MM.1S (cell line): ENCODE data around the gene MRPL20.
"Not testable (repeated sequence)": the region's sequence is repeated elsewhere in the genome, so short reads cannot be mapped to it uniquely, and the experiment has no call there.

Experiments used
- DNase-seq: peaks from one replicate; pipeline ENCODE4 v3.0.0-alpha.2; 2015
- H2AFZ ChIP-seq: fragments of 300-600 bp; sonication (generic); 2 replicates; pipeline ENCODE4 v1.6.0; 2016; ENCODE audit warnings: antibody characterized with exemption, low read length
- H3F3A ChIP-seq: fragments of 300-600 bp; sonication (generic); 2 replicates; pipeline ENCODE4 v1.6.1; 2016; ENCODE audit warnings: mild to moderate bottlenecking, antibody characterized with exemption, low read length, moderate library complexity, mixed read lengths; ENCODE audit not compliant: insufficient read depth
- H3K27ac ChIP-seq: fragments of 300-600 bp; sonication (generic); 2 replicates; pipeline ENCODE4 v1.5.1; 2016; ENCODE audit warnings: mild to moderate bottlenecking, low read length
- H3K27me3 ChIP-seq: fragments of 300-600 bp; sonication (generic); replicated peaks from 2 replicates; pipeline ENCODE4 v1.6.0; 2016; ENCODE audit warnings: low read length; ENCODE audit not compliant: insufficient read depth
- H3K36me3 ChIP-seq: fragments of 300-600 bp; sonication (generic); replicated peaks from 2 replicates; pipeline ENCODE4 v1.6.1; 2016; ENCODE audit warnings: mild to moderate bottlenecking, low read length, mixed read lengths; ENCODE audit not compliant: insufficient read depth
- H3K4me1 ChIP-seq: fragments of 300-600 bp; sonication (generic); 2 replicates; pipeline ENCODE4 v1.6.1; 2016; ENCODE audit warnings: low read length, mixed read lengths
- H3K4me2 ChIP-seq: fragments of 300-600 bp; sonication (generic); 2 replicates; pipeline ENCODE4 v1.6.0; 2016; ENCODE audit warnings: low read depth, low read length
- H3K4me3 ChIP-seq: fragments of 300-600 bp; sonication (generic); 2 replicates; pipeline ENCODE4 v1.5.1; 2016; ENCODE audit warnings: low read length, mixed read lengths
- H3K79me2 ChIP-seq: fragments of 300-600 bp; sonication (generic); 2 replicates; pipeline ENCODE4 v1.6.1; 2016; ENCODE audit warnings: mixed run types, low read length, mixed read lengths
- H3K9ac ChIP-seq: fragments of 300-600 bp; sonication (generic); 2 replicates; pipeline ENCODE4 v1.6.1; 2016; ENCODE audit warnings: low read length, mixed read lengths
- H3K9me2 ChIP-seq: fragments of 300-600 bp; sonication (generic); replicated peaks from 2 replicates; pipeline ENCODE4 v1.6.1; 2016; ENCODE audit warnings: mild to moderate bottlenecking, low read length, mixed read lengths; ENCODE audit not compliant: insufficient read depth
- H3K9me3 ChIP-seq: fragments of 300-600 bp; sonication (generic); replicated peaks from 2 replicates; pipeline ENCODE4 v1.6.1; 2016; ENCODE audit warnings: mild to moderate bottlenecking, low read length, mixed read lengths; ENCODE audit not compliant: insufficient read depth
- H4K20me1 ChIP-seq: fragments of 300-600 bp; sonication (generic); 2 replicates; pipeline ENCODE4 v1.6.1; 2016; ENCODE audit warnings: mild to moderate bottlenecking, low read length, moderate library complexity, mixed read lengths; ENCODE audit not compliant: insufficient read depth
- EZH2 ChIP-seq: fragments of 300-600 bp; sonication (generic); optimal IDR thresholded peaks from 2 replicates; pipeline ENCODE3; 2017; ENCODE audit warnings: low read depth, mild to moderate bottlenecking, antibody characterized with exemption, low read length, mixed read lengths
- EZH2phosphoT487 ChIP-seq: fragments of 300-600 bp; sonication (generic); IDR thresholded peaks from 2 replicates; pipeline ENCODE4 v1.6.1; 2018; ENCODE audit warnings: antibody characterized with exemption, low read length
- TF ChIP-seq, protein P1 (sequence below): fragments of 300-600 bp; sonication (generic); IDR thresholded peaks from 2 replicates; pipeline ENCODE4 v1.5.1; 2016; ENCODE audit warnings: antibody characterized with exemption, low read length, mixed read lengths

The MRPL20 gene

DNA sequence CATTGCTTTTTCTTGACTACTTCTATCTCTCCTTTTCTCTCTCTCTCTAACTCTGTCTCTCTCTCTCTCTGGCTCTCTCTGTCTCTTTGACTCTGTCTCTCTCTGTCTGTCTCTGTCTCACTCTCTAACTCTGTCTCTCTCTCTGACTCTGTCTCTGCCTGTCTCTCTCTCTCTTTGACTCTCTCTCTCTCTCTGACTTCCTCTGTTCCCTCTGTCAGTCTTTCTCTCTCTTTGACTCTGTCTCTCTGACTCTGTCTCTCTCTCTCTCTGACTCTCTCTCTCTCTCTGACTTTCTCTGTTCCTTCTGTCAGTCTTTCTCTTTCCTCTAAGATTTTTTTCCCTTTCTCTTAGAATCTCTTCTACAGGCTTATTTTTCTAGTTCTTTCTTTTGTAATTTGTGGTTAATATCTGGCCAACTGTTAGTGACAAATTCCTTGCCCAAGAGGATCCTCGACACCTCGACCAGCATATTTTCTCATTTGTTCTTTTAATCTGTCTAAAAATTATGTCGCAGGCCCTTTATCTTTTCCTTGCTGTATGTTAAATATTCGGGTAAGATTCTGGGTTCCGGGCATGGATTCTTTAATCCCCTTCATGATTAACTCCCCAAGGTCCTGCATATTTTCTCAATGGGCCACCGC, 42.1 kb upstream of the MRPL20 start, which contains the start of gene ATAD3C:
TSS of gene ATAD3C (plus strand) at position 591 of the 641 bp plus-strand sequence. CDS start 995 bp downstream, outside the sequence.
- Histone ChIP-seq H3K27ac (no peak within 1 kb of the TSS), H3K9ac (no peak within 1 kb of the TSS), H3K79me2 (no peaks in the 10 kb centered on the region), H3K9me2 (no peaks in the 10 kb centered on the region), H3K9me3 (no peaks in the 10 kb centered on the region), H3K36me3 (no peaks in the 10 kb centered on the region), H3F3A (no peaks in the 10 kb centered on the region), H3K4me1 (no peaks in the 10 kb centered on the region), H4K20me1 (no peaks in the 10 kb centered on the region), H3K4me2 (no peak within 1 kb of the TSS), H3K27me3 (peaks cover 44% of the 10 kb centered on the region), H3K4me3 (no peak within 1 kb of the TSS), H2AFZ (no peak within 1 kb of the TSS)
- no peak for DNase-seq
- TF ChIP-seq EZH2 (no peak), EZH2phosphoT487 (no peak)
- TF ChIP-seq, protein P1, sequence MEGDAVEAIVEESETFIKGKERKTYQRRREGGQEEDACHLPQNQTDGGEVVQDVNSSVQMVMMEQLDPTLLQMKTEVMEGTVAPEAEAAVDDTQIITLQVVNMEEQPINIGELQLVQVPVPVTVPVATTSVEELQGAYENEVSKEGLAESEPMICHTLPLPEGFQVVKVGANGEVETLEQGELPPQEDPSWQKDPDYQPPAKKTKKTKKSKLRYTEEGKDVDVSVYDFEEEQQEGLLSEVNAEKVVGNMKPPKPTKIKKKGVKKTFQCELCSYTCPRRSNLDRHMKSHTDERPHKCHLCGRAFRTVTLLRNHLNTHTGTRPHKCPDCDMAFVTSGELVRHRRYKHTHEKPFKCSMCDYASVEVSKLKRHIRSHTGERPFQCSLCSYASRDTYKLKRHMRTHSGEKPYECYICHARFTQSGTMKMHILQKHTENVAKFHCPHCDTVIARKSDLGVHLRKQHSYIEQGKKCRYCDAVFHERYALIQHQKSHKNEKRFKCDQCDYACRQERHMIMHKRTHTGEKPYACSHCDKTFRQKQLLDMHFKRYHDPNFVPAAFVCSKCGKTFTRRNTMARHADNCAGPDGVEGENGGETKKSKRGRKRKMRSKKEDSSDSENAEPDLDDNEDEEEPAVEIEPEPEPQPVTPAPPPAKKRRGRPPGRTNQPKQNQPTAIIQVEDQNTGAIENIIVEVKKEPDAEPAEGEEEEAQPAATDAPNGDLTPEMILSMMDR, result no peak

DNA sequence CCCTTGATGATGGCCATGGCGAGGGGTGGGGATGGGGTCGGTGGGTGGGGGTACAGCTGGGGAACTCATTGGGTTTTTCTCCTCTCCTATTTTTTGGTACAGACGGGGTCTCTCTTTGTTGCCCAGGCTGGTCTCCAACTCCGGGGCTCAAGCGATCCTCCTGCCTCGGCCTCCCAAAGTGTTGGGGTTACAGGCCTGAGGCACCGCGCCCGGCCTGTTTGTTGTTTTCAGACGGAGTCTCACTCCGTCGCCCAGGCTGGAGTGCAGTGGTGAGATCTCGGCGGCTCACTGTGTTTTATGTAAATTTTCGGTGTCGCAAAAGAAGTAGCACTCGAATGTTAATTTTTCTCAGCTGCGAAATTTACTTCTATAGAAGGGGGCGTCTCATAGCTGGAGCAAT, 39.5 kb upstream of the MRPL20 start:
- not testable (repeated sequence) for H3K27ac ChIP-seq, H2AFZ ChIP-seq, H3K36me3 ChIP-seq, H3K9ac ChIP-seq, H3K4me1 ChIP-seq, H3K9me3 ChIP-seq, H3K4me3 ChIP-seq, H3F3A ChIP-seq, DNase-seq, H3K9me2 ChIP-seq, H4K20me1 ChIP-seq, H3K79me2 ChIP-seq, H3K4me2 ChIP-seq
- peaks cover 33% of the 10 kb centered on the region for H3K27me3 ChIP-seq

DNA sequence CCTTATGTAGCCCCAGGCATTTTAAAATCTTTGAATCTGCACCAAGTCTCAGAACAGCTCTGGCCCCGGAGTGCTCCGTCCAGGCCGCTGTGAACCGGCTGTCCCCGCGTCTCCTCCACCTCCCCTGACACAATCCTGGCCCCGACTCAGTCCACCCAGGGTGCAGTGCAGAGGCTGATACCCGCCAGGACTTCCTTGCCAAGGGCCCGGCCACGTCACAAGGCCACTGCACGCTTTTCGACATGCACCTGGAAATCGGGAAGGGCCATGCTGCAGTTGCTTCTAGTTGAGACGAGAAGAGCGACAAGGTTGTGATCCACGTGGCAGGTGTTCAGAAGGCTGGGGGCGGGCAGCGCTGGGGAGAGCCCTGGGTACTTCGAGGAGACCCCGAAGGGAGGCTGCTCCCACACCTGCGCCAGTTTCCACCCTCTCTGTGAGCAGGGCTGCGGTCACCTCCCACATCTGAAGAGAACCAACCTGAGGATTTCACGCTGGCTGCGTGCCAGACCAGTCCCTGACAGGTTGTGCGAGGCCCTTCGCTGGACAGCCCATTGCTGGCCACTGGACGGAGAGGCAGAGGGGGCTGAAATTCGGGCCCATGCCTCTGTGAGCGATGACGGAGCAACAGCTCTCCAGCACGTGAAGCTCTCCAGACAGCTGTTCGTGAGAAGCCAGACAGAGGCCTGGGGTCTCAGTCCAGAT, 35.1 kb upstream of the MRPL20 start:
- H3K4me2 ChIP-seq, result no peak overlapping the region
- no peak overlapping the region for H3K9ac ChIP-seq
- H3K9me3 ChIP-seq, result no peaks in the 10 kb centered on the region
- H3K79me2 ChIP-seq, result no peaks in the 10 kb centered on the region
- no peaks in the 10 kb centered on the region; the same call in 1 of the 2 replicates for H3K4me1 ChIP-seq
- H3F3A ChIP-seq, result no peaks in the 10 kb centered on the region
- no peak for DNase-seq
- H3K27me3 ChIP-seq, result peaks cover 26% of the 10 kb centered on the region
- H4K20me1 ChIP-seq, result no peaks in the 10 kb centered on the region
- no peaks in the 10 kb centered on the region for H3K36me3 ChIP-seq
- H3K4me3 ChIP-seq, result no peak overlapping the region
- no peaks in the 10 kb centered on the region for H3K9me2 ChIP-seq
- no peak overlapping the region for H3K27ac ChIP-seq
- TF ChIP-seq EZH2phosphoT487, result no peak
- TF ChIP-seq EZH2, result no peak
- TF ChIP-seq, protein P1, result no peak
- no peak overlapping the region for H2AFZ ChIP-seq
